Measurements from ENCODE around the gene KLK4.
"Not testable (repeated sequence)": the region's sequence is repeated elsewhere in the genome, so short reads cannot be mapped to it uniquely, and the experiment has no call there.

KLK4 gene

DNA sequence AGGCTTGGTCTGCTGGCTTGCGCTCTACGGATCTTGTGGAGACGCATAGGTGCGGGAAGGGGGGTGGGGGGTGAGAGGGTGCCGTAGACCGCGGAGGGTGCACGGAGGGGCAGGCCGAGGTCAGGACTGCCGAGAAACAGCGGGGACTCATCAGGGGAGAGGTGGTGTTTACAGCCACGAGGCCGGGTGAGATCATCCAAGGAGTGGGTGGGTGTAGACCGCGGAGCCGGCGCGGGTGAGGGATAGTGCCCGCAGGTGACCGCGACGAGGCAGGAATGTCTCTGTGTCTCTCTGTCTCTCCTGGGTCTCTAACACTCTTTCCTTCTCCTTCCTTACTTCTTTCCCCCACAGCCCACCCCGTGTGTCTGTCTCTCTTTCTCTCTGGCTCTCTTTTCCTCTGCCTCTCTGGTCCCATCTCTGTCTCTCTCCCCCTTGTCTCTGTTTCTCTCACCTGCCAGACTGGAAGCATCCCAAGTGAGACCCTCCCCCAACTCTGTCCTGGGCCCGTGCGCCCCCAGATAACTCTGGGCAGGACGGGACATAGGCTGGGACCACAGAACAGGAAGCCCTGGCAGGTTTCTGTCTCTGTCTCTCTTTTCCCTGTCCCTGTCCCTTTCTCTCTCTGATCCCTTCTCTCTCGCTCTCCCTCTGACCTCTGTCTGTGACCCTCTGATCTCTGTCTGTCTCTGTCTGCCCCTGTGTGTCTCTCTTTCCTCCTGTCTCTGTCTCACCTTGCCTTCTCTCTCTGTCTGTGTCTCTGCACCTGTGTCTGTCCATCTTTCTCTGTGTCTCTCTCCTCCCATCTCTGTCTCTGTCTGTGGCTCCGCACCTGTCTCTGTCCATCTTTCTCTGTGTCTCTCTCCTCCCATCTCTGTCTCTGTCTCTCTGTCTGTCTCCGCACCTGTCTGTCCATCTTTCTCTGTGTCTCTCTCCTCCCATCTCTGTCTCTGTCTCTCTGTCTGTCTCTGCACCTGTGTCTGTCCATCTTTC lies 1.8 kb upstream of the KLK4 start:
- DNase-seq = peak; percentile 30 to 31

DNA sequence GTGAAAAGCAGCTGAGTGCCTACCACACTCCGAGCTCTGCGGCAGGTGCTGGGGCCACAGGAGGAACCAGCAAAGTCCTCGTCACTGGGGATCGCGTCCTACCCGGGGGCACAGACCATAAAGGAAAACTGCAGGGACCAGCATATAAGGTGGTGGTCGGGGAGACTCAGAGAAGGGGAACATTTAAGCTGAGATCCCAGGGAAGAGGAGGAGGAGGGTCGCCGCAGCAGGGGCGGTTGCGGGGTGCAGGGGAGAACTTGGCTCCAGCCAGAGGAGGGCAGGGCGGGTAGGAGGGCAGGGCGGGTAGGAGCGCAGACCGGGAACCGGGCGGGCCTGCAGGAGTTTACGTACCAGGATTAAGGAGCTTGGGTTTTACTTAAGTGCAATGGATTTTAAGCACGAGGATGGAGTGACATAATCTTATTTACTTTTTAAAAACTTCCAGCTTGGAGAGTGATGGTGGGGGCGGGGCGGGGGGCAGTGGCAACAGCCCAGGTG lies 956 bp upstream of the KLK4 start:
- DNase-seq = no peak

DNA sequence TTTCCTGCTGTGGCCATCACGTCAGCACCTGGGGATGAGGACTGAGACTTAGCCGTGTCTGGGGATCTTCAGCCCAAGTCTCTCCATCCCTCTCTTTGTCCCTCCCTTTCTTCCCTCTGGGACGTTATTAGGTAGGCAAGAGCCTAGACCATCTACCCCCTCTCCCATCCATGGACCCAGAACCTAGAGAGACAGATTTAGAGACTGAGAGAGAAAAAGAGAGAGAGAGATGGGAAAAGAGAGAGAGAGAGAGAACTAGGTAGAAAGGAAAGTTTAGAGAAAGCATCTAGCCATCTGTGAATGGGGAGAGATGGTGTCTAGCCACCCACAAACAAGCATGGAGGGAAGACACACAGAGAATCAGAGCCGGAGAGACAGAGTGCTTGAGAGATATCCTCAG lies 473 bp downstream of the KLK4 start:
- DNase-seq = no peak

DNA sequence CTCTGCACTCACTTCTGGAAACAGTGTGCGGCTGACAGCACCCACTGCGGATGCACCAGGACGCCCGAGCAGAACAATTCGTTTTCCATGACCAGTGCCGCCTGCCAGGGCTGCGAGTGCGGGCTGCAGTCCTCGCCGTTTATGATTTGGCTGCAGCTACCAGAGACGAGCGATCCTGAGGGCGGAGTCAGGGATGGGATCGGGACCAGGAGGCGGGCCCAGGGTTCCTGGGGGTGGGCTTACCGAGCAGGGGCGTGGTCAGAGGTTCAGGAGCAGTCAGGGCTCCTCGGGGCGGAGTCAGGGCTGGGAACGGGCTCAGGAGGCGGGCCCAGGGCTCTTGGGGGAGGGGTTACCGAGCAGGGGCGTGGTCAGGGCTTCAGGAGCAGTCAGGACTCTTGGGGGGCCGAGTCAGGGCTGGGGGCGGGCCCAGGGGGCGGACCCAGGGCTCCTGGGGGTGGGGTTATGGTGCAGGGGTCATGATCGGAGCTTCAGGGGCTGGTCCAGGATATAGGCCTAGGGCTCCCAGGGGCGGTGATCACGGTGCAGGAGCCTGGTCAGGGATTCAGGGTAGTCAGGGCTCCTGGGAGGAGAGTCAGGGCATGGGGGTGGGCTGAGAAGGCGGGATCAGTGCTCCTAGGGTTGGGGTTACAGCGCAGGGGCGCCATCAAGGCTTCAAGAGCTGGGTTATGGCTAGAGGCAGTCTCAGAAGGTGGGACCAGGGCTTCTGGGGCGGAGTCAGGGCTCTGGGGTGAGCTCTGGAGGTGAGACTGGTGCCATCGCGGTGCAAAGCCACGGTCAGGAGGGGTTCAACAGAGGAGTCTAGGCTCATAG lies 1.7 kb downstream of the KLK4 start:
- peak; percentile 30 to 61 for DNase-seq

- DNase-seq = no peak
Observed at GRCh38 chr19:50908336-50908735, 2.9 kb downstream of the KLK4 start.

DNA sequence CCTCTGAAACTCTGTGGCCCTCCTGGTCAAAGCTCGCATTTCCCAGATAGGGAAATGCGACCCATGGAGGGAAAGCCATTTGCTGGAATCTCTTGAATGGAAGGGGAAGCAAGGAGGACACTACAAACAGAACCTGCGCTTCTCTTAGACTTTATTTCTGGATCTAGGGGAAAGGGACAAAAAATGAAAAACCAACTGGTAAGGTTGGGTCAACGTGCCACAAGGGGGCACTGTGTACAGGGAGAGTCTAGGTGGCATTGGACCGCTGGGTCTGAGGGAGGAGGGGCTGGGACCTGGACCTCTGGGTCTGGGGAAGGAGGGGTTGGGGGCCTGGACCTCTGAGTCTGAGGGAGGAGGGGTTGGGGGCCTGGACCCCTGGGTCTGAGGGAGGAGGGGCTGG lies 5.0 kb downstream of the KLK4 start:
- DNase-seq = peak; percentile 50 to 65

- no peak for DNase-seq
Observed at GRCh38 chr19:50902640-50903039, 8.6 kb downstream of the KLK4 start.

- no peak for DNase-seq
Observed at GRCh38 chr19:50899569-50899968, 11.6 kb downstream of the KLK4 start.

- no peak for DNase-seq
Observed at GRCh38 chr19:50898018-50898417, 13.2 kb downstream of the KLK4 start.

- no peak for DNase-seq
Observed at GRCh38 chr19:50897612-50898011, 13.6 kb downstream of the KLK4 start.

GRCh38 chr19:50897191-50897607 lies 14.0 kb downstream of the KLK4 start:
- DNase-seq = no peak

DNA sequence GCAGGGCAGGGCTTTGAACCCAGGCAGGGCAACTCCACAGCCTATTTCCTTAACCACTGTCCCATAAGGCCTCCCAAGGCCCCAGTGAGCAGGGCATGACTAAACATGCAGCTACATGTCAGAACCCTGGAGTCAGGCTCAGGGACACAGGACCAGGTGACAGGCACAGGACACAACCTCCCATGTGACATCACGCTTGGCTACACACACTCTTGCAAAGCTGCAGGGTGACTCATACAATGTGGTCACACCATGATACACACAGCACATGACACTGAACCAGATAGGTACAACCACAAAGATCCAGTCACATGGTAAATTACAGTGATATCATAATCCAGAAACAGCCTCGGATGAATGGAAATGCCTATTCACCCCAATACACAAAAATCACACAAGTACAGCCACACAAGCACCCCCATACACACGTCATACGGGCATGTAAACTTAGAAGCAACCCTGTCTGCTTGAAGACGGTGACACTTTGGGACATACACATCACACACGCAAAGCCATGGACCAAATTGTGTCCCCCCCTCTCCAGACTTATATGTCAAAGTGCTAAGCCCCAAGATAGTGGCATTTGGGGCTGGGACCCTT lies 14.5 kb downstream of the KLK4 start:
- peak in 1 of 2 donors; percentile 8 for DNase-seq

GRCh38 chr19:50896089-50896590 lies 15.1 kb downstream of the KLK4 start:
- DNase-seq = not testable (repeated sequence)

- no peak for DNase-seq
Observed at GRCh38 chr19:50894478-50895356, 16.5 kb downstream of the KLK4 start.

DNA sequence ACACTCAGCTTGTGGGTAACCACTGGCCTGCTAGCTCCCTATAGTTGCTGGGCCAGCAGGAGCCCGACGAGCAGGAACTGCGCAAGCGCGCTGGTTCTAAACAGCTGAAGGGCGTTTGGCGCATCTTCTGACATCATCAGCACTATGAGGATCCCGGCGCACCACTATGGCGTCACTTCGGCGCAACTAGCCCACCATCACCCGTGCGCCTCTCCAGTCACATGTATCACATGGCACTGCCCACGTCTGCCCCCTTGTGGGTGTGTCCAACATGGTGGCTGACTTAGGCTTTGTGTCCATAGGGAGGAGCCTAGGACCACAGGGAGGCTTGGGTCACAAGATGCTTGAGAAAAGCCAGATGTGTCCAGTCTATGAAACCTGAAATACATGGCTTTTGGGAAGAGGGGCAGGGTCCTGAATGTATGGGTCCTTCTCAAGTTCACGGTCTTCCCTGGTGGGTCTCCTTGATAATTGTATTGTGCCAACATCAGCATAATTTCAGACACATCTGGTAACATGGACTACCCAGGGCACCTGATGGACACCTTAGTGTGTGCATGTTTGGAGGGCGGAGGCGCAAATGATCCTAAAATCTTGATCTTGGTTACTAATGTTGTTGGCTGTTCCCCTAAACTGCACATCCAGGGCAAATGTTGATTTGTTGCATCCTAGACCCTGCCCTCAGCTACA lies 18.0 kb downstream of the KLK4 start:
- DNase-seq = peak in 1 of 2 donors; percentile 10

- DNase-seq = no peak
Observed at GRCh38 chr19:50891253-50891625, 20.0 kb downstream of the KLK4 start.

DNA sequence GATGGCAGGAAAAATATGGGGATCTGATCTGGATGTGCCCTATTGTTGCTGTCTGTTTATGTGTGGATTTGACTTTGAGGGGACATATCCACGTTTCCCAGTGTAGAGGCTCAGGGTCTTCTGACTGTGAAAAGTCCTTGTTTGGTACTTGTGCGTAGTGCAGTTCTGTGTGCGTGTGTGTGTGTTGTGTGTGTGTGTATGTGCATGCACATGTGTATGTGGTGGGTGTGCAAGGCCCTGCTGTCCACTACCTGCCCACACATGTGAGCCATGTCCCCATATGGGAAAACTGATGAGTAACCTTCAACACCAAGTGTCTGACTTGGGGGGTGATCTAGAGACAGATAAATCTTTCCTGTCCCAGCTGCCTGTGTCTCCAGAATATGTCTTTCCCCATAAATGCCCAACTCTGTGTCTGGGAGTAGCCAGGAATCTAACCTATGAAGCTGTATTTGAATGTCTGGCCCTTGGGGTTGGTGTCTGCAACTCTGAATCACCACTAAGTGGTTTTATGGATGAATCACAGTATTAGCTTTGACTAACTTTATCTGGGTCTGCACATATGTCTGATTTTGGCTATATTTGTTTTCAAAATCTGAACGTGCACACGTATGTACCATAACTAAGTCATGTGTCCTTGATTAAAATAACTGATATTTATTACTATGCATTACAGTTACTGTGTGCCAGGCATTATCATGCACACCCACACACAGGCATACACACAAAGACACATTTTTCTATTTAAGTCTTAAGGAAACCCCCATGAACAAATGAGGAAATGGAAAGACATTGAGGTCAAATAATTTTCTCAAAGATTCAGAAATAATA lies 20.6 kb downstream of the KLK4 start:
- no peak for DNase-seq

DNA sequence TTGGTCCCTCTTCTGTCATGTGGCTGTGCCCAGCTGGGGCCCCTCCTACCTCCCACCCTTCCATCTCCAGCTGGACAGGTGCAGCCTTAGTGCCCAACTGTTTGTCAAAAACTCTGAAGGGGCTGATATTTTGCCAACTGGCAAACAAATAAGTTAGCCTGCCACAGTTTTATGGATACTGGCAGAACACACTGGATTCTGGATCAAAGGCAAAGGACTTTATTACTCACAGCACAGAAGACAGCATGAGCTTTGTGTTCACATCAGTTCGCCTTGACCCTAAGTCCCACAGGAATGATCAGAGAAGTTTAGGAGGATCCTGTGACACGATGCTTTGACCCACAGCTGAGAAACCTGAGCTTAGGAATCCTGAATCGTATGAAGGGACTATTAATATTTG lies 21.6 kb downstream of the KLK4 start:
- no peak for DNase-seq

DNA sequence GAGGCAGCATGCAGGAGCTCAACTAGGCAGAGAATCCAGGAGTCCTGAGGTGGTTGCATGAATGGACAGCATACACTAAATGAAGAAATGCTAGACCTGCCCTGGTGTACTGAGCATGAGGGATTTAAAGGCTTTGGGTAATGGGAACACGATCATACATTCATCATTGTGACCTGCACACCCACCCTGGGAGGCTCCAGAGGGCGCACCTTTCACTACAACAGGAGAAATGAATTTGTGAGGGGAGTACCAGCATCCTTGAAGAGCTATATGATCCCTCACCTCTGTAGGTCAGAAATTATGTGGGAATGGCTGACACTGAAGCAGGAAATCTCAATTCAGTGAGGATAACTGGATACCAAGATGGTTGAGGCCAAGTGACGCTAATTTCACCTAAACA lies 29.0 kb downstream of the KLK4 start:
- DNase-seq = no peak

DNA sequence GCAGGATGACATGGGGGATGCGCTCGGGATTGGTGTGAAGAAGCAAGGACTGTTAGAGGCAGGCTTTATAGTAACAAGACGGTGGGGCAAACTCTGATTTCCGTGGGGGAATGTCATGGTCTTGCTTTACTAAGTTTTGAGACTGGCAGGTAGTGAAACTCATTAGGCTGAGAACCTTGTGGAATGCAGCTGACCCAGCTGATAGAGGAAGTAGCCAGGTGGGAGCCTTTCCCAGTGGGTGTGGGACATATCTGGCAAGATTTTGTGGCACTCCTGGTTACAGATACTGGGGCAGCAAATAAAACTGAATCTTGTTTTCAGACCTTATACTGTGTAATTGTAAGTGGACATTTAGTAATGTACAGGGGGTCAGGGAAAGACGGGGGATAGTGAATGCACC lies 31.0 kb downstream of the KLK4 start:
- no peak for DNase-seq

Measured in stimulated activated CD4-positive, alpha-beta T cell treated with anti-CD3 and anti-CD28 coated beads, Interleukin-2, amount 100 ng/mL, for 24 hours (primary cell).